ENCODE results near the gene CD79B. TPM values are rescaled to one million over a fixed set of nuclear protein-coding genes. Genes with fewer than 3 reads are reported as not detected.

Gene CD79B
- total RNA-seq, 1 experiment from 2014 or later: 0.59 TPM

DNA sequence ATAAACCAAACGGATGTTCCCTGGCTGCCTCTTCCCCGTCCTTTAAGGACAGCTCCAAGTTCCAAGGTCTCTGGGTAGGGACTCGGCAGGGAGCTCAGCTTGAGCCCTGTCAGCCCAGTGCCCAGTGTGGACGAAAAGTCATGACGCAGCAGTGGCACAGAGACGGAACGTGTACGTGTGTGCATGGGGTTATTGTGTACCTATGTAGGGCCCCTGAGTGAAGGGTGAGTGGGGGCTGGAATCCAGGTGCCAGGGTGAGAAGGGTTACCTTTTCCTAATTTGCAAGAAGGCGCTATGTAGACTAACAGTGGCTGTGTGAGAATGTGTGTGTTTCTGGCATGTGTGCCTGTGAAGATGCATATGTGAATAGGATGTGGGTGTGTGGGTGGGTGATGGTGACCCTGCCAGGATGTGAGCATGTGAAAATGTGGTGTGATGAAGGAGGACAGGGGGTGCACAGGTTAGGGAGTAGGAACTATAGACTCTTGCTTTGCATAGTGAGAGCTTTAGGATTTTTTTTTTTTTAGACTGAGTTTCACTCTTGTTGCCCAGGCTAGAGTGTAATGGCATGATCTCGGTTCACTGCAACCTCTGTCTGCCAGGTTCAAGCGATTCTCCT lies 34.6 kb upstream of the CD79B start (continued):
- TF ChIP-seq EGR1 (IDR thresholded peaks at IDR 0.05; ENCODE audit: low read depth) (no peak), ZFX (IDR thresholded peaks at IDR 0.05) (no peak), POLR2AphosphoS5 (IDR thresholded peaks at IDR 0.05; ENCODE audit: low read depth, low read length) (no peak), CBX3 (IDR thresholded peaks at IDR 0.05; ENCODE audit: low read depth) (no peak), YY1 (IDR thresholded peaks at IDR 0.05; ENCODE audit: extremely low read depth, insufficient replicate concordance, low read depth, low read length) (no peak), FOSL1 (IDR thresholded peaks at IDR 0.05; ENCODE audit: low read depth) (no peak), TCF7L2 (IDR thresholded peaks at IDR 0.05; ENCODE audit: borderline replicate concordance, extremely low read depth, insufficient read depth, insufficient read length) (no peak), ELF1 (IDR thresholded peaks at IDR 0.05; ENCODE audit: borderline replicate concordance, low read depth) (no peak), ZNF274 (IDR thresholded peaks at IDR 0.05; ENCODE audit: low read depth, low read length) (no peak), JUND (IDR thresholded peaks at IDR 0.05) (no peak), ZBTB33 (IDR thresholded peaks at IDR 0.05; ENCODE audit: extremely low read depth, insufficient replicate concordance, low read length) (no peak)

GRCh38 chr17:63963123-63963522 lies 31.0 kb upstream of the CD79B start:
- no peak for ATAC-seq
- no peak for TF ChIP-seq POLR2AphosphoS5 (IDR thresholded peaks at IDR 0.05; ENCODE audit: low read depth, low read length)
- no peak for TF ChIP-seq ELF1 (IDR thresholded peaks at IDR 0.05; ENCODE audit: borderline replicate concordance, low read depth)
- TF ChIP-seq EZH2phosphoT487 (IDR thresholded peaks at IDR 0.05; ENCODE audit: borderline replicate concordance): no peak
- no peak for TF ChIP-seq FOSL1 (IDR thresholded peaks at IDR 0.05; ENCODE audit: low read depth)
- TF ChIP-seq SRF (IDR thresholded peaks at IDR 0.05; ENCODE audit: low read depth): no peak
- no peak for TF ChIP-seq RAD21 (IDR thresholded peaks at IDR 0.05; ENCODE audit: low read depth)
- TF ChIP-seq ZFX (IDR thresholded peaks at IDR 0.05): no peak
- no peak for TF ChIP-seq TCF7L2 (IDR thresholded peaks at IDR 0.05; ENCODE audit: borderline replicate concordance, extremely low read depth, insufficient read depth, insufficient read length)
- Histone ChIP-seq H3K9me3 (ENCODE audit: control insufficient read depth in 1 of 2, insufficient read depth in 1 of 2, low read depth in 1 of 2, low read length in 2 of 2) (no peaks in the 10 kb centered on the region), H4K20me1 (ENCODE audit: insufficient read depth) (no peaks in the 10 kb centered on the region), H3K4me3 (replicated peaks in 1 of 2; ENCODE audit: low read depth in 1 of 2, low read length in 2 of 2) (no peak overlapping the region), H3K36me3 (ENCODE audit: control insufficient read depth in 1 of 2, insufficient read depth in 2 of 2, low read length in 2 of 2) (no peaks in the 10 kb centered on the region), H3K27ac (ENCODE audit: low read depth, low read length) (no peak overlapping the region), H2AFZ (ENCODE audit: low read depth, low read length, poor library complexity, severe bottlenecking) (no peak overlapping the region), H3K4me1 (ENCODE audit: control insufficient read depth in 1 of 2, insufficient read depth in 2 of 2, low read length in 2 of 2) (peaks cover 4 to 17% of the 10 kb centered on the region in 2 experiments; a peak in 3 of 4 replicates), H3K9ac (ENCODE audit: low read length) (no peak overlapping the region), H3K27me3 (ENCODE audit: insufficient read depth, low read length) (no peaks in the 10 kb centered on the region), H3K79me2 (ENCODE audit: insufficient read depth, low read length) (no peaks in the 10 kb centered on the region), H3K9me2 (ENCODE audit: insufficient read depth) (no peaks in the 10 kb centered on the region), H3K4me2 (ENCODE audit: low read length) (no peak overlapping the region)
- DNase-seq (ENCODE audit: low read depth, low spot score): no peak
- BruUV-seq (replicated peaks): no TSS peak
- intact Hi-C loops (cut with micrococcal nuclease): no loop called here
- RAD21 ChIA-PET (ENCODE audit: low non-redundant PET in 1 of 2, low total read pairs in 2 of 2, uncharacterized antibody in 2 of 2, unreplicated experiment in 2 of 2): no interaction called here
- CTCF ChIA-PET: interaction anchor here (1.0 kb wide), 1 partner anchor 12 kb away, joined by 3 read pairs; no protein-coding TSS in a partner anchor
- POLR2A ChIA-PET: no interaction called here

All from HCT116 (cell line).